Stimulated activated CD4-positive, alpha-beta T cell treated with anti-CD3 and anti-CD28 coated beads, Interleukin-15, amount 100 ng/mL, for 24 hours (primary cell): ENCODE measurements around the gene MEMO1.
"Not testable (repeated sequence)": the region's sequence is repeated elsewhere in the genome, so short reads cannot be mapped to it uniquely, and the experiment has no call there.

Experiments
- DNase-seq: peaks from one replicate; pipeline ENCODE4 v3.0.0-alpha.2; 2020

MEMO1 gene

DNA sequence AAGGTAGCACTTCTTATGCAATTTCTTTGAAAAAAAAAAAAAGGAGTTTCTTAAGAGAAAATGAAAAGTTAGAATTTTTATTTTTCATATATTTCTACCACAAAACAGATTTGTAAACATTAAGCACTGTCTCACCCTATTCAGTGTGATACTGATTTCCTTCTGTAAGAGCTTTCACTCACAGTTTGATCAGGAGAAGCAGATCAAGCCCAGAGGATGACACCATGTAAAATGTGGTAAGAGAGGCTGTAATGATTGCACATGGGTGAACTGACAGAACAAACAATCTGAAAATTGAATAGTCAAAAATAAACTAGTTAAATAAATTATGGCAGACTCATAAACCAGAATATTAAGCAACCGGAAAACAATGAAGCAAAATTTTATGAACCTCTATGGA lies 54.5 kb downstream of the MEMO1 start:
- no peak for DNase-seq

DNA sequence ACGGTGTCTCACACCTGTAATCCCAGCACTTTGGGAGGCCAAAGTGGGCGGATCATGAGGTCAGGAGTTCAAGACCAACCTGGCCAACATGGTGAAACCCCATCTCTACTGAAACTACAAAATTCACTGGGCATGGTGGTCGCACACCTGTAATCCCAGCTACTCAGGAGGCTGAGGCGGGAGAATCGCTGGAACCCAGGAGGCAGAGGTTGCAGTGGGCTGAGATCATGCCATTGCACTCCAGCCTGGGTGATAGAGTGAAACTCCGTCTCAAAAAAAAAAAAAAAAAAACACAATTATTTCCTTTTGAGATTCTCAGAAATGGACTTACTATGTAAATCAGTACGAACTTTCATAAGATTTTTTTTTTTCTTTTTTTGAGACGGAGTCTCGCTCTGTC lies 57.7 kb downstream of the MEMO1 start:
- not testable (repeated sequence) for DNase-seq

- DNase-seq, result no peak
These were observed 59.8 kb downstream of the MEMO1 start for GRCh38 chr2:31950946-31951562.

DNA sequence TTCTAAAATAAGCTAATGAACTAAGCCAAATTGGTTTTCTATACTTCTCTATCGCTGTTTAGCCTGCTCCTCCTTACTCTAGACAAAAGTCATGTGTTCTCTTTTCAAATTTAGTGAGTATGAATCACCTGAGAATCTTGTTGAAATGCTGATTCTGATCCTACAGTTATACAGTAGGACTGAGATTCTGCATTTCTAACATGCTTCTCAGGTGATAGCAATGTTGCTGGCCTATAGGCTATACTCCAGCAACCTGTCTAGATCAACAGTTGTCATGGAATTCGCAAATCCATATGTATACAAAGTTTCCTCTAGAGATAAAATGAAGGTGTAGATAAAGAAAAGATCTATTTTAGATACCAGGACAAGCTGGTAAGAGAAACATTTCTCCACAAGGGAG lies 62.9 kb downstream of the MEMO1 start:
- DNase-seq, result no peak

GRCh38 chr2:31946838-31947237 lies 64.0 kb downstream of the MEMO1 start:
- DNase-seq, result no peak

DNA sequence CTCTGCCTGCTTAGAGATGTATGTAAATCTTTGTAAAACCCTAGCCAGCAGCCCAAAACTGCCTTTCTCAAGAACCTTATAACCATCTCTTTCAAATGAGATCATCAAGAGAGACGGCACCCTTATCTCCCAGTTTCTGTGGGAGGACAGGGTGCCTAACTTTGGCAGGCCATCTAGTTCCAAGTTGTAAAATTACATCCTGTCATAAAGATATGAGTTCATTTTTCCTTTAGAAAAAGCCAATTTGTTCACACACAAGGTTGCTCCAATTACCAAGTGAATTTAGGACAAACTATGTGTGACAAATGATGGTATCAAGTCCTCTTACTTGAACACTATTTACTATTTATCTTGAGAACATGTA lies 65.3 kb downstream of the MEMO1 start:
- no peak for DNase-seq

DNA sequence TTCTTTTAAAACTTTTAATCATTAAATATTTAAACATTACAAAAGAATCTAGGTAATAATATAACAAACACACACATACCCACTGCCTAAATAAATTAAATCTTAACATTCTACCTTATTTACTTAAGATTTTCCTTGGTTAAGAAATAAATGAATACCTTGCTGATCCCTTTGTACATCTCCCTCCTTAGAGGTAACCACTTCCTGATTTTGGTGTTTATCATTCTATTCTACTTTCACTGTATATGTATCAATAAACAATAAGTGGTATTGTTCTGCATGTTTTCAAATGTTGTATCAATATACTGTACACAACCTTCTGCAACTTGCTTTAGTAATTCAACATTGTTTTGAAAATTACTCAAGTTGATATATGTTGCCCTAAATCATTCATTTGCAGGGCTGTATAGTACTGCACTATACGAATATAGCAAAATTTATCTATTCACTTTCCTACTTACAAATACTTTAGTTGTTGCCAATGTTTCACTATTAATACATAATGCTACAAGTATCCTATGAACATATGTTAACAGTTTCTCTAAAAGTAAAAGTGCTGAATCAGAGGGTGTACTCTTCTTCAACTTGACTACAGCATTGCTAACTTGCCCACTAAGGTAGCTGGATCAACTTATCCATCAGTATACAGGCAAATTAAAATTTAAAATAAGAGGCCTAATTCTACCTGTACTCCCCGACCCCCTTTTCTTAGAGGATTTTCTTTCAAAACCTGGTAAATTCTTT lies 65.8 kb downstream of the MEMO1 start:
- no peak for DNase-seq

- no peak for DNase-seq
These were observed 67.1 kb downstream of the MEMO1 start for GRCh38 chr2:31943636-31944225.

GRCh38 chr2:31940920-31941319 lies 69.9 kb downstream of the MEMO1 start:
- DNase-seq, result no peak

- DNase-seq, result no peak
These were observed 73.1 kb downstream of the MEMO1 start for GRCh38 chr2:31937741-31938140.

DNA sequence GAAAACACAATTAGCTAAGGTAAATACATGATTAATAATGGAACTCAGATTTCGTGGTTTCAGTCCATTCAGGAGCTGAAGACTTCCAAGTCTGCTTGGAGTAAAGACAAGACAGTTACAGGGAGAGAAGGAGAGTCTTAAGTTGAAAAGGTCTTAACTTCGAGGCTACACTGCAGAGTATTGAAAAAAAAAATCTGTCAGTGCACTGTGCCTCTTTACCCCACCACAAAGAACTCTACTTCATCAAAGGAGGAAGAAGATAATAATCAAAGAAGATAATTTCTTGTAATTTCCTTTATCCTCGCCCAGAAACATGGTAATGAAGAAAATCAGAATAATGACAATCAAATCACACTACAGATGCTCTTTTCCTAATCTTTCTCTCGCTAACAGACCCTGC lies 75.4 kb downstream of the MEMO1 start:
- no peak for DNase-seq

- DNase-seq, result peak; percentile 50
These were observed 77.7 kb downstream of the MEMO1 start for GRCh38 chr2:31933066-31933465.

DNA sequence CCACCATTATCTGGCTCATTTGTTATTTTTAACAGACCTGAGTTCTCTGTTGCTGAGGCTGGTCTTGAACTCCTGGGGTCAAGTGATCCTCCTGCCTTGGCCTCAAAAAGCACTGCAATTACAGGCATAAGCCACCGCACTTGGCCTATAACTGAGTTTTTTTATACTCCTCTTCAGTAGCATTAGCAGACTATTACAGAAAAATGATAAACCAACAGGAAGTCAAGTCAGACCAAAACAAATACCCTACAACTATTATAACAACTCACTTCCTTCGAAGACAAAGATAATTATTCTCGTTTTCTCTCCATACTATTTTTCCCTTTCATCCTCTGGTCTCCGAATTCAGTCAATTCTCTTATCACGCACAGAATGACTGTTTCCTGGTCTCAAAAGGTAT lies 78.2 kb downstream of the MEMO1 start:
- DNase-seq, result no peak

GRCh38 chr2:31931916-31932315 lies 78.9 kb downstream of the MEMO1 start:
- no peak for DNase-seq

- no peak for DNase-seq
These were observed 85.3 kb downstream of the MEMO1 start for GRCh38 chr2:31925517-31925916.

- DNase-seq, result no peak
These were observed 87.1 kb downstream of the MEMO1 start for GRCh38 chr2:31923662-31924061.

- no peak for DNase-seq
These were observed 88.0 kb downstream of the MEMO1 start for GRCh38 chr2:31922542-31923408.

DNA sequence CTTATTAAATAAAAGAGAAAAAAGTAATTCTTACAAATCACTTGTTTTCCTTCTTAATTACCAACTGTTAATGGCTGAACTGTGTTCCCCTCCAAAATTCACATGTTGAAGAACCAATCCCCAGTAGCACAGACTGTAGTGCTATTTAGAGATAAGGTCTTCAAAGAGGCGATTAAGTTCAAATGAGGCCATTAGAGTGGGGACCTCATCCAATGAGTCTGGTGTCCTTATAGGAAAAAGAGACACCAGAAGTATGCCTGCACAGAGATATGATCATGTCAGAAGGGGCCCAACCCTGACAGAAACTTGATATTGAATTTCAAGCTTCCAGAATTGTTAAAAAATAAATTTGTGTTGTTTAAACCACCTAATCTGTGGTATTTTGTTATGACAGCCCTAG lies 89.8 kb downstream of the MEMO1 start:
- no peak for DNase-seq

GRCh38 chr2:31919499-31919898 lies 91.3 kb downstream of the MEMO1 start:
- DNase-seq, result no peak

- no peak for DNase-seq
These were observed 101.1 kb downstream of the MEMO1 start for GRCh38 chr2:31909661-31910060.

DNA sequence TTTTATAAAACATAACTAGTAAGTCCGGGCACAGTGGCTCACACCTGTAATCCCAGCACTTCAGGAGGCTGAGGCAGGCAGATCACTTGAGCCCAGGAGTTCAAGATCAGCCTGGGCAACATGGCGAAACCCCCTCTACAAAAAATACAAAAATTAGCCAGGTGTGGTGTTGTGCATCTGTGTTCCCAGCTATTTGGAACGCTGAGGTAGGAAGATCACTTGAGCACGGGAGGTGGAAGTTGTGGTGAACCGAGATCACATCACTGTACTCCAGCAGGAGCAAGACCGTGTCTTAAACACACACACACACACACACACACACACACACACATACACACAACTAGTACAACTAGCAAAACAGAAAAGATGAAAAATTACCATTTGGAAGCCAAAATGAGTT lies 103.3 kb downstream of the MEMO1 start:
- DNase-seq, result not testable (repeated sequence)

DNA sequence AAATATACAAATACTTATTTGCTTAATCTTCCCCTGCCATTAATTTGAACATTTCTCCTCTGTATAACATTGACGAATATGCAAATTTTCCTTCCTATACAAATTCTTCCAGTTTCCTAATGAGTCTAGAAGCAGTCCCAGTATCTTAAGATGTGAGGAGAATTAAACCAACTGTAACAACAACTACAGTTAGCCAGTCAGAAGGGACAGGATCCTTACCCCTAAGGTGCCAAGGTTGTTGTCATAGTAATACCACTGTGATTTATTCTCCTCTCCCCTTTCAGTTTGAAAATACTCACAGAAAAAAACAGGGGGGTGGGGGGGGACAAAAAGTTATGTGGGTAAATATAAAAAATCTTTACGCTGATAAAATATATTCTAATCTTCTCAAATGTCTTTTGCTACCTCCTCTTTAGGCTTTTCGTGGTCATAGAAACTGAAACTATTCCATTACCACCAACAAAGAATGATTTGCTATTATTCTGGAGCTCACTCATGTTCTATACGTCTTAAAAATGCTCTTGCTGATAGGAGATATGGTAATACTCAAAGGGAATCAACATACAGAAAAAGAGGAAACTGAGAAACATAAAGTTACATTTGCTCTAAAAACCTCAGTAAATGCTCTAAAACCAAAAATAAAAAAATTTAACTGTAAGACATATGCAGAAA lies 107.6 kb downstream of the MEMO1 start:
- DNase-seq, result no peak

- DNase-seq, result no peak
These were observed 108.9 kb downstream of the MEMO1 start for GRCh38 chr2:31901900-31902299.
